Umbilical cord (tissue), 2 donors: Measurements from ENCODE around the gene FIBCD1. TPM values are rescaled to one million over a fixed set of nuclear protein-coding genes. Genes with fewer than 3 reads are reported as not detected.

Experiments used
- DNase-seq: peaks from one replicate; pipeline ENCODE4 v3.0.0-alpha.2; 2015; ENCODE audit warnings: low spot score
- total RNA-seq: library from RNA; depleted of rRNA; stranded (reverse); fragments of >200 nt; gene quantifications from one replicate; pipeline ENCODE4 v1.2.3, GENCODE V29; 2014; ENCODE audit warnings: low replicate concordance; ENCODE audit not compliant: insufficient read depth

The FIBCD1 gene
- total RNA-seq, 1 donor from 2014 or later: 1.9 TPM

DNA sequence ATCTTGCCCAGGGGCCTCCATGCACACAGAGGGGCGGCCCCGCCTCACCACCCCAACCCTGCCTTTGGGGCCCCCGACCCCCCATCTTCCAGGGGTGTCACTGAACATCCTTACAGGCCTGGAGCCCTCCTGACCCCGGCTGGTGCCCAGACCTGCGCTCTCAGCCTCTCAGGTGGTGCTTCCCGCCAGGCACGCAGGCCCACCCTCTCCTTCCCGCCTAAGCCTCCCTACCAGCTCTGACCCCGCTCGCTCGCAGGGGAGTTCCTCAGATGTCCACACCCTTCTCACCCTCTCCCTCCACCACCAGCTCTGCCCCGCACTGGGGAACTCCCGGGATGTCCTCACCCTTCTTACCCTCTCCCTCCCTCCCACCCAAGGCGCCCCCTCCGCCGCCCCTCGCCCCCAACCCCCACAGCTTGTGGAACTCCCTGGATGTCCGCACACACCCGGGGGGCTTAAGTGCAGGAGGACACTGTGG lies 30.1 kb downstream of the FIBCD1 start:
- no peak for DNase-seq

DNA sequence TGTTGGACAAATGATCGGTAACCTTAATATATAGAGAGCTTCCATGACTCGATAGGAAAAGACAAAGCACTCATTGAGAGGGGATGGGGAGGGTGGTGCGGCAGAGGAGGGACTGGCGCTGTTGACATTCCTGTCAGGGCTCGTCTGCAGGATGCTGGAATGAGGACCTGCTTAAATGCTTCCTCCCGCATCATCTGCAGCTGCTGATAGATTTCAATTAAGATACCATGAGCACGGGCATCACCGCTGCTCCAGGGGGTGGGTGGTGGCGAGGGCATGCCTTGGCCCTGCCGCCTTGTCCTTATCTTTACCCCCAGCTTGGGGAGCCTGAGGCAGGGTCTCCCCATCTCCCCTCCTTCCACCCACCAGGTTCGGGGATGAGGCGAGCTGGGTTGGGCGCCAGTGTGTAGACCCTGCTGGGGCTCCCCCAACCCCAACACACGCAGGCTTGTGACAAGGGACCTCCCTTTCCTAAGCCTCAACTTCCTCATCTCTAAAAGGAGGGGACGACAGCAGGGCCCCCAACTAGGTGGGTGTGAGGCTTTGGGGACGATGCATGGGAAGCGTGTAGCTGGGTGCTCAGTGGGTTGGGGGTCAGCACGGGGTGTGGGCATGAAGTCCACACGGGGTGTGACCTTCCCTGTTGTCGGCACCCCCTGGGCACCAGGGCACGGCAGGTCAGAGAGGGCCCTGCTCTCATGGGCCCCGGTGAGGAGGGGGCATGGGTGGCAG lies 30.7 kb downstream of the FIBCD1 start:
- DNase-seq: no peak

DNA sequence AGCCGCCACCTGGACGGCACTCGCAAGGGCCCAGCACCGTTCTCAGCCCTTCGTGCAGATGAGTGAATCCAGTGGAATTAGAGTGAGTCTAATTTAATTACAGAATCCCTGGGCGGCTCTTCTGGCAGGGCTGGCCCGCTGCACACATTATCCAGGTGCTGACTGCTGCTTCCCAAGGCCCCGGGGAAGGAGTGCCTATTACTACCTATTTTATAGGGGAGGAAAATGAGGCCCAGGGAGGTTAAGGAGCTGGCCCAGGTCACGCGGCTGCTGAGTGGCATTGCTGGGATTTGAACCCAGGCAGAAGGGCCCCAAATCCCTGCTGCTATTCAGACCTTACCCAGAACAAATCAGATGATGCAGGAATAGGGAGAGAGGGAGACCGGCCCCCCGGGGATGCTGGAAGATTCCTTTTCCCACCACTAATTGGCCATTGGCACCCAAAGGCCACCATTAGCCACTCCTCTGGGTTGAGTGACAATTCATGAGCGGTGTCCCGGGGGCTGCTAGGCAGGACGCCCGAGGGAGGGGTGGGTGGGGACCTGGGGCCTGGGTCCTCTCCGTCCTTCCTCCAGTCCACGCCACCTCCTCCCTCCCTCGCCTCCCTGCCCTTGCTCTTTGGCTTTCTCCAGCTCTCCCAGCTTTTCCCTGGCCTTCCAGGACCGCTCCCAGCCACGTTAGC lies 32.2 kb downstream of the FIBCD1 start:
- DNase-seq: no peak

DNA sequence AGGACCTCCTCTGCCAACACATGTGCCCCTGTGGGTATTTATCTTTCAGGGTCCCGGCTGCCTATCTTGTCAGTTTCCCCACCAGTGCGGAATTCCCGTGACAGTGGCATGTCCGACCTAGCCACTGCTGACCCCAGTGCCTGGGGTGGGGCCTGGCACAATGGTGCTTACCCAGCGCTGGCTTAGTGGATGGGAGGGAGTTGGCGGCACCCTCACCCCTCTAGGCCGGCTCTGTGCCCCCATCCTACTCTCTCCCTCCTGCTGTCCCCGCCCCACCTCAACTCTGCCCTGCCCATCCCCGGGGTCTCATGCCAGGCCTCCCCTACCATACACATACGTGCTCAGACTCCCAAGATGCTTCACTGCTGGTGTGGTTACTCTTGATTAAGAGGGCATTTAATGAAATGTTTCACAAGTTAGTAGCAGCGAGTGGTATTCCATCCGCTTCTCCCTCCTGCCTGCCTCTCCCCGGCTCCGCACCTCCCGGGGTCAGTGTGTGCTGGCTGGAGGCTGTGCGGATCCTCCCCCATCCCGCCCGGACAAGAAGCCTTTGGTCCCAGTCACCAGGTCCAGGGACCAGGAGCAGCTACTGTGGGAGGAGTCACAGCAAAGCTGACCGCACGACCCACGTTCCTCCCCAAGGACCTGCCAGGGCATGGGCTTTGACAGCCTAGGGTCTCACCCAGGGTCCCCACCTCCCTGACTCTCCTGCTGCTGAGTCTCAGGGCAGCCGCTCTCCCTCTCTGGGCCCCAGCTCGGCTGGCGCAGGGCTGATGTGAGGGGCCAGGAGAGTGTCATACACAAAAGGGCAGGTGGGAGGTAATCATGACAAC lies 32.9 kb downstream of the FIBCD1 start:
- no peak for DNase-seq

DNA sequence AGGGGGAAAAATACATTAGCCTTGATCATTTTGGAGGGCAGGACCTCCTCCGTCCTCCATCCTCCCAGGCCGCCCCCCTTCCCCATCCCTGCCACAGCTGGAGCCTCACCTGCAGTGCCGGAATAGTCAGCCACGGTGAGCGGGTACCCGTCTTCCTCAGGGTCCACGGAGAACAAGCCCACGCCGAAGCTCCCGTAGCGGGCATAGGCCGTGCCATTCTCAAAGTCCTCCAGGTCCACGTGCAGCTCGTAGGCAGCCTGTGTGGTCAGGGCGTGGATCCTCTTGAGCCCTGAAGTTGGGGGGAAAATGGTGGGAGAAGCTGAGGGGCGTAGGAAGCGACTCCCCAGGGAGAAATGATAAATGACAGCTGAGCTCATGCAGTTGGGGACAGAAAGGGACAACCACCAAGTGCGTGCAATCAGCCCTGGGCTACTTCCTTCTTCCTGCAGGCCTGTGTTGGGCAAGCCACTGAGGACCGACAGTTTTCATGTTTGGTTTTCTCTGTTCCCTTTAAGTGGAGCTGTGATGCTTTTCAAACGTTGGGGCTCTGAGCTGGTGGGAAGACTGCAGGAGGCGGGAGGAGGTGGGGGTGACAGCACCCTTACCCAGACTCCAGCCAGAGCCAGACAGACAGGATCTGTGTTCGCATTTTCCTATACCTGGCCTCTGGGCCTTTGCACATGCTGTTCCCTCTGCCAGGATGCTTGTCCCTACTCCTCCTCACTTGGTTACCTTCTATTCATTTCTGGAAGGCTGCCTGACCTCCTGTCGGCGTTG lies 33.7 kb downstream of the FIBCD1 start:
- no peak for DNase-seq

DNA sequence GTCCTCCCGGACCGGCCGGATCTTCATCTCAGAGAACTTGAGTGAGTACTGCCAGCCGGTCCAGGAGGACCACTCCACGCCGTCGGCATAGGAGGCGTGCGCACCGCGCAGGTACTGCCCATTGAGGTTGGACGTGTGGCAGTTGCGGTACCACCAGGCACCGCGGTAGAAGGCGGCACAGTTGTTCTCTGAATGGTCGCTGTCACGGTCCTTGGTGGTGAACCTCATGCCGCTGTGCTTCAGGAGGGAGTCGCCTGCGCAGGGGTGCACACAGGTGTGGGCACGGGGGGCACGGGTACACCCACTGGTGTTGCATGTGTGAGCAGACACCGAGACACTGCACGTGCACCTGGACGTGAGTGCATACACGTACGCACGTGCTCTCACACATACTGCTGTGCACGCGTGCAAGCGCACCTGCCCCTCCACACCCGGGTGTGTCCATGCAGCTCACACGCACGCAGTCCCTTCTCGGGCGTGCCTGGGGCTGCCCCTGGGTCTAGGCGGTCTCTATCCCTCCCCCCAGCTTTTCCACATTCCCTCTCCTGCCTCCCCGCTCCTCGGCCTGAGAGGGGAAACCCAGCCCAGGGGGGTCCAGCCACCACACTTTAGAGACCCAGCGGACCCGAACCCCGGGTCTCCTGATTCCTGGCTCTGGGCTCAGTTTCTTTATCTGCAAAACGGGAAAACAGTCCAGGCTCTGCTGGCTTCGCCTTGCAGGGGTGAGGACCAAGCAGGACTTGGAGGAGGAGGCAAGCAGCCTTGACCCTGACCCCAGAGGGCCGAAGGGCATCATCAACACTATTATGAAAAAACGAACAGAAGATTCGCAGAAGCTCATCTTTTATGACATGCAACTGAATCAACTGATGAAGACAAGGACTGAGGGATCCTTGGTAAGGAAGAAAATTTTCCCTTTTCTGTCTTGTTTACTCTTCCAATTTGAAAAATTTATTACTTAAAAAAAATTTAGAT lies 34.7 kb downstream of the FIBCD1 start:
- no peak for DNase-seq

DNA sequence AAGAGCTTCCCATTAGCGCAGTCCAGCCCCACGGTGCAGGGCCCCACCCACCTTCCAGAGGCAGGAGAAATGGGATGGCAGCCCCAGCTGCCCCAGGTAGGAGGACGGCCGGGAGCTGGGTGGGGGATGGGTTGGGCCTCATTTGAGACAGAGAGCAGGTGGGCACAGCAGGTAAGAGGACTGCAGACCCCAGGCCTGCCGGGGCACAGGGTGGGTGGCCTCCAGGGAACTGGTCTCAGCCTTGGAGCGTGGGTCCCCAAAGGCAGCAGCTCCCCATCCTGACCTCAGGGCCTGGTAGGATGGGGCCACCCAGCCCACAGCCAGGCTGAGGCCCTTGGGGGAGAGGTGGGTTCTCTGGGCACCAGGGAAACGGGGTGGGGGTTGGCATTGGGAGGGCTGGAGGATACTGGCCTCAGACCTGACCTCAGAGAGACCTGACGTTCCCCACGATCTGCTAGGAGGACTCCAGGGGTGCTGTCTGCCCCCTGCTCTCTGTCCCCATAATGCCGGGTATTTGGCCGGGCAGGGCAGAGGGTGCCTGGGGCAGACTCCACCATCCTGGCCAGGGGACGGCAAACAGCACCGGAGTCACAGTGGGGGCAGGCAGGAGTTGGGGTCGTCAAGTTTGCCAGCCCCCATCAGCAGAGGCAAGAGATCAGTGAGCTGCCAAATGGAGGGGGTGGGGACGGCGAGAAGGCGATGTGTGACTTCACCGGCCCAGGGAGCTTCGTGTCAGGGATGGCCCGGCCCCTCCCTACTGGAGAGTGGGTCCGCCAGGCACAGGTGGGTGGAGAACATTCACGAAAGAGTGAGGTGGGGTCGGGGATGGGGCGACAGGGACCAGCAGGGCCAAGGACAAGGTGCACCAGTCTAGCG lies 35.6 kb downstream of the FIBCD1 start:
- no peak for DNase-seq

DNA sequence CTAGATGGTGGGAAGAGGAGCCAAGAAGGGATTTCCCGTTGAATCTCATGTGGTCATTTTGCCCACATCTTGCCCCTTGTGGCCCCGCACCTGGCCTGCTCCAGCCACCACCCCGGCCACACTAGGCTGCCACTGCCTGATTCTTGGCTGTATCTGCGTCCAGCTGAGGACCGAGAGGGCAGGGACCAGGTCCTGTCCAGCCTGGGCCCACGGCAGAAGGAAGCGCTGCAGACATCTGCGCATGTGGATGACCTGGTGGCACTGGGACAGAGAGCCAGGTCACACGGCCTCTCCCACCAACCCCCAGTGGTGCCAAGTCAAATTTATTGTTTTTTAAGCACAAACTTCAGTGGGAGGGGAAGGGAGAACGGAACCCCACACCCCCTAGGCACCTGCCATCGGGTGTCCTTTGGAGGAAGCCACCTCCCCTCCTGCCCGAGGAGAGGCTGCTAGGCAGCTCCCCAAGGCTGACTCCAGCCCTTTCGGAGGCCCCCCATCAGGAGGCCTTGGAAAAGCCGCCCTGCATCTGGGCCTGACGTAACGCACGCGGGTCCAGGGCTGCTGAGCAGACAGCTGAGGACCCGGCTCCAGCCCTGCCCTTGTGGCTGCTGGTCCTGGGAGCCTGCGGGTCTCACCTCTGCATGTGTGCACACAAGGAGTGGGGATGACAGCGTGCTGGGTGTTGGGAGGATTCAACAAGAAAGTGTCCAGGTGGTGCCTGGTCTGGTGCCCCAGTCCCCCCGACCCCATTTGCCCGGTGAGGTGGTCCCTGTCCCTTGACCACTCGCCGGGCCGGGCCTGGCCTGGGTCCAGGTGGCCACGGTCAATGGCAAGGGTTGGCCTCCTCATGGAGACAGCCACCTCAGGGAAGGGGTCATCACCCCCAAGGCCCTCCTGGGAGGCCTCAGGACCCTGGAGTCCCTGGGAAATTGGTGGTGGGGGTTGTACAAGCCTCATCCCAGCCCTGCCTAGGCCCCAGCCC lies 36.6 kb downstream of the FIBCD1 start:
- DNase-seq: no peak

DNA sequence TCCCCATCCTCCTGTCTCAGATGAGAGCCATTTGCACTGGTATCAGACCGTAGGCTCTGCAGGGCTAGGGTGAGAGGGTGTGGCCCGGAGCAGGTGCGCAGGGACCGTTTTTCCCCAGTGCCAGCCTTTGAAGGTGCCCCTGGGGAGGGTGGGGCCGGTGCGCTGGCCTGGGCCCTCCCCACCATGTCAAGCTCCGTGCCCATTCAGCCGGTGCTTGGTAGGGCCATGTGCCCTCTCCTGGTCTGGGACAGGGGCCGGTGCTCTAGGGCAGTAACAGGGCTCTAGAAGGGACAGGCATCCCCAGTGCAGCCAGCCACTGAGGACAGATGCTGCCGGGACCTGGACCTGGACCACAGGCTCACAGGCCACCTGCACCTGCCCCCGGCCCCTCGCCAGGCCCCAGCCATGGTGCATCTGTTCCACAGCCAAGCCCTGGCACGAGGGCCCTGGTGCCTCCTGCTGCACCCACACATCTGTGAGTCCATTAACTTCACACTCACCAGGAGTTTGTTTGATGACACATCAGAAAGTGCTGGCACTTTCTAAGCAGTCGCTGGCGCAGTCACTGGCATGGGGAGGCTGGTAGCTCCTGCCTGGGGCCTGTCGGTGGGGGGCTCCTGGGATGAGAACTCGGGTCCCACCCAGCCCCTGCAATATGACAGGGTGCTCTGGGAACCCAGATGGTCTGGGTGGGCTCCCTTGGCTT lies 37.4 kb downstream of the FIBCD1 start:
- no peak for DNase-seq

DNA sequence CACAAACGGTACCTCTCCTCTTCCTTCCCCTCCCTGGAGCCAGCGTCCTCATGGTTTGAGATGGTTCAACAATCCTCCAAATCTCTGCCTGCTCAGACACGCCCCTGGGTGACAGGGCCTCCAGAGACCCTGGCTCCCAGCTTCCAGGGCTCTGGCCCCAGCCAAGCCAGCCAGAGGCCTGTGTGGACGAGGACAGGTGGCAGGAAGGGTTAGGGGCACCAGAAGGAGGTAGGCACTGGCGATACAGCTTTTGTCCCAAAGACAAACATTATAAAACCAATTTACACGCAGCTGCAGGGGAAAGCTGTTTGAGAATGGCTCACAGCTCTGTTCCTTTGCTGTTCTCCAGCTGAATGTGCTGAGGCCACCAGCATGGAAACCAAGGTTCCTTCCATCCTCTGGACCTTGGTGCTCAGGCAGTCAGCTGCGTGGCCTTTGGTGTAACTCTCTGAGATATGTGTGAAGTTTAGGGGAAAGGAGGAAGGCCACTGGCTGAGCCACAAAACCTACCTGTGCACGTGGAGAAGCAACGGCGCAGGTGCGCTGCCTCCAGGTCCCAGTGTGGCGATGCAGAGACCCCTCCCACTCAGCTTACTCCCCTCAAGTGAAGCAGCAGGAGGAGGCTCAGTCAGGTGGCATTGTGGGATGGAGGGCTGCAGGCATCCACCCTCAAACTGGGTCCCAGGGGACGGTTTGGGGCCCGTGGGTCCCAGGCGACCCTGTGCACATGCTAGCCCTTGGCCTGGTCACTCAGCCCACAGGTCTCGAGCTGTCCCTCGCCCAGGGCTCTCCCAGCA lies 38.1 kb downstream of the FIBCD1 start:
- DNase-seq: no peak

DNA sequence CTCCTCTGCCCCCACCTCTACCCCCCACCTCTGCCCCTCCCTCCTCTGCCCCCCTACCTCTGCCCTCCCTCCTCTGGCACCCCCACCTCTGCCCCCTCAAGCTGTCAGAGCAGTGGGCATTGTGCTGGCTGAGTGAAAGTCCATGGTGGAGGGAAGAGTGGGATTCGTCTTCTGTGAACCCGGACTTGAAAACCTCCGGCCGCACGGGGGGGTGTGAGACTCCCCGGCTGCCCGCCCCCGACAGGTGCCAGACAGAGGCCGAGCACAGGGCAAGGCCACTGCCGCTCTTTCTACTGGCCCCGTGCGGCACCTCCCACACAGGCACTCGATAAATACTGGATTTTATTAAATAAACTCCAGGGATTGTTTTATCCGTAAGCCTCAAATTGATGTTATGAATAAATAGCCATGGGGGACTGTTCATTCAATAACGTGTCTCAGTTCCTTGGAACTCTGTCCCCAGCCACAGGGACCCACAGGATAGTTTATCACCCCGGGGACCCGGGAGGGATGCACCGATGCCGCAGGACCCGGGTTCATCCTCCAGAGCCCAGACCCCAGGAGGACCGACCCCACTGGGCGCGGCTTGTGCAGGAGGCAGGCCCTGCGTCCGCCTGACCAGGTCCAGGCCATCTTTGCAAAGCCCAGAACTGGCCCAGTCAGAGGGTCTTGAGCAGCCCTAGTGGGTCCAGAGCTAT lies 39.8 kb downstream of the FIBCD1 start:
- DNase-seq: no peak

DNA sequence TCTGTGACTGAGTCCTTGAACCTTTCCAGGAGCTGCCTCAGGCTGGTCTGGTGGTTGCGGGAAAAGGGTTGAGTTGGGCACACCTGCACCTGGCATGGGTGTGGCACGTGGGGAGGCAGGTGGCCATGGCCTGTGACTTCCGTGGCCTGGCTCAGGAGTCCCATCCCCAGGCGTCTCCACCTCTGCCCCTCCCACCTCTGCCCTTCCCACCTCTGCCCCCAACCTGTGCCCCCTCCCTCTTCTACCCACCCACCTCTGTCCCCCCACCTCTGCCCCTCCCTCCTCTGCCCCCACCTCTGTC lies 40.5 kb downstream of the FIBCD1 start:
- DNase-seq: no peak

DNA sequence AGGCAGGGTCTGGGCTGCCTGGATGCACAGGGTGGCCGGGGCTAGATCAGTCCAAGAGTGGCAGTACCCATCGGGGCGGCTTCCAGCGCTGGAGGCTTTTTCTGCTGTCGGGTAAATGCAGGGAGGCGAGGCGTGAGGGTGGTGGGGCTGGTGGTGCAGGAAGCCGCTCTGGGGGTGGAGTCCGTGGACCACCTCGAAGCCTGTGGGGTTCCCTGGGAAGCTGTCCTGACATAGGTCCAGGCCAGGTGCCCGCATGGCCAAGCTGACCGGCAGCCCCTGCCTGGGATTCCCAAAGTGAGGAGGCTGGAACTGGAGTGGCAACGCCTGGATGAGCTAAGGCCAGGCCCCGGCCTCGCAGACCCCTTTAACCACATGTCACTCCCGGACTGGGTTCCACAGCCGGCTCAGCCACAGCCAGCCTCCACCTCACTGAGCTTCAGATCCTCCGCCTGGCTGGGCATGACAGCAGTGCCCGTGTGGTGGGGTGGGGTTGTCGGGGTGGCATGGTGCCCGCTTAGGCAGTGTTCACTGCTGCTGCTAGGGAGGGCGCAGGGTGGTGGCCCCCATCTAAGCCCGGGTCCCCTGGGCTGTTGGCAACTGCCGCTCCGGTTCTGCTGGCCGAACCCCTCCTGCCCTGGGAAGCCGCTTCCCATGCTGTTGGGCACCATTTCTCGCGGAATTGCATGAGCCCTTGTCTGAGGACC lies 41.0 kb downstream of the FIBCD1 start:
- no peak for DNase-seq

DNA sequence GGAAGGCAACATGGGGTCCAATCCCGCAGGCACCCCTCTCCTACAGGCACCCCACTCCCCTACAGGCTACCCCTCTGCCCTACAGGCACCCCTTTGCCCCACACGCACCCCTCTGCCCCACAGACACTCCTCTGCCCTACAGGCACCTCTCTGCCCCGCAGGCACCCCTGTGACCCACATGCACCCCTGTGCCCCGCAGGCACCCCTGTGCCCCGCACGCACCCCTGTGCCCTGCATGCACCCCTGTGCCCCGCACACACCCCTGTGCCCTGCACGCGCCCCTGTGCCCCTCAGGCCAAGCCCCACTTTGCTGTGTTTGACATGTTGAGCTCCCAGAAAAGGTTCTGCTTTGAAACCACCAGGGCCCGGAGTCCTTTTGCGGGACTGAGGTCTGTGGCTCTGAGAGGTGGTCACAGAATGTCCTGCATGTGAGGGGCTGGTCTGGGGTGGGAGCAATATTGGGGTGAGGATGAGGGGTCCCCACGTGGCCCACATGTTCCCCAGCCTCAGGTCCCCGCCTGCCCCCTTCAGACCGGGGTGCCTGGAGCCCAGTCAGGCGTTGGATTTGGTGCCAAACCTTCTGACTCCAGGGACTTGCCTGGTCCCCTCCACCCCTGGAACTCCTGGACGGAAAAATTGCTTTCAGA lies 41.8 kb downstream of the FIBCD1 start:
- no peak for DNase-seq
